GM12875 (cell line): ENCODE results near the gene SPTBN5.

ENCODE experiments used
- H3K4me3 ChIP-seq: one replicate; pipeline ENCODE4 v1.5.1; 2011; ENCODE audit warnings: low read depth, low read length, control low read depth
- CTCF ChIP-seq: IDR thresholded peaks from 2 replicates; pipeline ENCODE4 v1.5.1; 2011; ENCODE audit warnings: low read depth, mild to moderate bottlenecking, control low read depth, inconsistent platforms, low read length, moderate library complexity, borderline replicate concordance; ENCODE audit not compliant: insufficient read depth

The SPTBN5 gene

GRCh38 chr15:41874736-41875135 lies 19.1 kb downstream of the SPTBN5 start:
- H3K4me3 ChIP-seq, result no peak overlapping the region
- no peak for TF ChIP-seq CTCF

- no peak for TF ChIP-seq CTCF
- no peak overlapping the region for H3K4me3 ChIP-seq
These were observed 20.1 kb downstream of the SPTBN5 start for GRCh38 chr15:41873711-41874110.

- TF ChIP-seq CTCF, result no peak
- no peak overlapping the region for H3K4me3 ChIP-seq
These were observed 21.6 kb downstream of the SPTBN5 start for GRCh38 chr15:41872166-41872747.

- H3K4me3 ChIP-seq, result no peak overlapping the region
- no peak for TF ChIP-seq CTCF
These were observed 22.5 kb downstream of the SPTBN5 start for GRCh38 chr15:41871175-41871905.

- H3K4me3 ChIP-seq, result no peak overlapping the region
- TF ChIP-seq CTCF, result no peak
These were observed 23.2 kb downstream of the SPTBN5 start for GRCh38 chr15:41870689-41871081.

GRCh38 chr15:41869770-41870688 lies 23.8 kb downstream of the SPTBN5 start:
- no peak overlapping the region for H3K4me3 ChIP-seq
- TF ChIP-seq CTCF, result no peak
